Duodenal mucosa (tissue), 2 donors: ENCODE data around the gene SNAI3.

Experiments used
- H3K27ac ChIP-seq: one replicate; pipeline ENCODE4 v1.7.0; 2013; ENCODE audit warnings: low read depth, low read length
- H3K27me3 ChIP-seq, 2 donors: one replicate each; pipeline ENCODE4 v1.7.0; 2013; ENCODE audit warnings: low read length in 2 of 2, control low read depth in 1 of 2; ENCODE audit not compliant: insufficient read depth in 2 of 2, control insufficient read depth in 1 of 2
- H3K36me3 ChIP-seq, 2 donors: one replicate each; pipeline ENCODE4 v1.7.0; 2013; ENCODE audit warnings: low read length in 2 of 2, control low read depth in 1 of 2; ENCODE audit not compliant: insufficient read depth in 2 of 2, control insufficient read depth in 1 of 2
- H3K4me1 ChIP-seq, 2 donors: one replicate each; pipeline ENCODE4 v1.7.0; 2013; ENCODE audit warnings: low read length in 2 of 2, control low read depth in 1 of 2; ENCODE audit not compliant: insufficient read depth in 2 of 2, control insufficient read depth in 1 of 2
- H3K4me3 ChIP-seq, 2 donors: one replicate each; pipeline ENCODE4 v1.7.0; 2013; ENCODE audit warnings: low read length in 2 of 2, low read depth in 1 of 2
- H3K9ac ChIP-seq, 2 donors: one replicate each; pipeline ENCODE4 v1.7.0; 2013; ENCODE audit warnings: low read length in 2 of 2, low read depth in 1 of 2
- H3K9me3 ChIP-seq, 2 donors: one replicate each; pipeline ENCODE4 v1.7.0; 2013; ENCODE audit warnings: low read length in 2 of 2, control low read depth in 1 of 2; ENCODE audit not compliant: control insufficient read depth in 1 of 2

Gene SNAI3

DNA sequence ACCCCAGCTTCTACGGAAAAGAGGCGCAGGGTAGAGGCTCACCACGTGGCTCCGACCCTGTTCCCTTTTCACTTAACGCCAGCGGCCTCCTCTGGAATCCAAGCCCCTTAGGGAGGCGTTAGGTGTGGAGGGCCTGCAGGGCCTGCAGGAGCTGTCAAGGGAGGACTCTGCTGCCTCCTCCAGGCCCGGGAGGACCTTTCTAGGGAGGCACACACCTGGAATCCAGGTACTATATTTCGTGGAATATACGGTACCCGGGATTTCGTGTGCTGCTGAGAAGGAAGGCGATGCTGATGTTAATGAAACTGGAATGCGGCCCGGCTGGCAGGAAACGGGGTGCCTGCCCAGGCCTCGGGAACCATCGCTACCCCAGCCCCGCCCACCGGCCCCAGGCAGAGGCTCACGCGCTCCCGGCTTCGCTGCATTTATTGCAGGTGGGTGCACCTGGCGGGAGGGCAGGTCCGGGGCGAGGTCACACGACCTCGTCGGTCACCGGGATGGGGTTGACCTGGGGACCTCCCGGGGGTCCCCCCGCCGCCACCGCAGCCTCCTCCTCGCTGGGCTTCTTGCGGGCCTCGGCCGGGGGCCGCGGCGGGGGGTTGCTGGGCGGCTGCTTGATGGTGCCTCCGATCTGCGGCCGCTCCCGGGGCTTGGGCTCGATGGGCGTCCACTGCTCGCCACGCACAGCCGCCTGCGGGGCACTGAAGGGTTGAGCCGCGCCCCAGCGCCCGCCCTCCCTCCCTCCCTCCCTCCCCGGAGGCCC is 43.2 kb downstream of the SNAI3 start:
- no peak overlapping the region for H3K27ac ChIP-seq
- H3K9me3 ChIP-seq = no peaks in the 10 kb centered on the region
- H3K4me3 ChIP-seq = no peak overlapping the region
- H3K4me1 ChIP-seq = peaks cover 20 to 23% of the 10 kb centered on the region in 2 donors
- no peak overlapping the region for H3K9ac ChIP-seq
- H3K36me3 ChIP-seq = peaks cover 7 to 8% of the 10 kb centered on the region in 2 donors
- H3K27me3 ChIP-seq = peaks cover 21 to 30% of the 10 kb centered on the region in 2 donors

GRCh38 chr16:88640498-88641247 is 45.6 kb downstream of the SNAI3 start:
- Histone ChIP-seq H3K36me3 (peaks cover 4 to 8% of the 10 kb centered on the region in 2 donors), H3K27me3 (peaks cover 24 to 34% of the 10 kb centered on the region in 2 donors), H3K27ac (no peak overlapping the region)

GRCh38 chr16:88640039-88640495 is 46.2 kb downstream of the SNAI3 start:
- Histone ChIP-seq H3K27ac (no peak overlapping the region), H3K27me3 (peaks cover 25 to 34% of the 10 kb centered on the region in 2 donors), H3K4me1 (peaks cover 19 to 20% of the 10 kb centered on the region in 2 donors), H3K9ac (no peak overlapping the region), H3K36me3 (peaks cover 4 to 6% of the 10 kb centered on the region in 2 donors), H3K9me3 (no peaks in the 10 kb centered on the region), H3K4me3 (no peak overlapping the region)

More at GRCh38 chr16:88640498-88641247, 45.6 kb downstream of the SNAI3 start:
- H3K9me3 ChIP-seq = no peaks in the 10 kb centered on the region
- peaks cover 17 to 20% of the 10 kb centered on the region in 2 donors for H3K4me1 ChIP-seq
- H3K9ac ChIP-seq = no peak overlapping the region
- no peak overlapping the region for H3K4me3 ChIP-seq

DNA sequence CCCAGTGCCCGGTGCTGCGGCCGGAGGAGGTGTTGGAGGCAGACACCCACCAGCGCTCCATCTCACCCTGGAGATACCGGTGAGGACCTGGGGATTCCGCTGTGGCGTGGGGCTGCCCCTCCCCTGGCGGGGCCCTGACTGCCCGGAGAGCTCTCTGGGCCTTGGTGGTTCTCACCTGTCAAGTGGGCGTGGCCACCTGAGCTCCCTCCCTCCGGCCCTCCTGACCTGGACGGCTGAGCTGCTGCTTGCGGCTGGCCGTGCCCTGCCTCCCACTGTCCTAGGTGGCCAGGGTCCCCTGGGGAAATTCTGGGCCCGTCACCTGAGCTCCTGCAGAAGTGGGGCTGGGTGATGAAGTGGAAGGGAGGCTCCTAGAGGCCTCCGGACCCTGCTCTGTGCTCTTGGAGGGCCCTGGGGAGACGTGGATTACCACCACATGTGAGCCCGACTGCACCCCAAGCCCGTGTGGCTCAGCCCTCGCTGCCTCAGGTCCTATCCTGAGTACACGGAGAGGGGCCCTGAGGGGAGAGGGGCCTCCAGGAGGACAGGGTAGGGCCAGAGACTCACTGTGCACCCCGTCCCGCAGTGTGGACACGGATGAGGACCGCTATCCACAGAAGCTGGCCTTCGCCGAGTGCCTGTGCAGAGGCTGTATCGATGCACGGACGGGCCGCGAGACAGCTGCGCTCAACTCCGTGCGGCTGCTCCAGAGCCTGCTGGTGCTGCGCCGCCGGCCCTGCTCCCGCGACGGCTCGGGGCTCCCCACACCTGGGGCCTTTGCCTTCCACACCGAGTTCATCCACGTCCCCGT is 46.9 kb downstream of the SNAI3 start:
- peaks cover 25 to 34% of the 10 kb centered on the region in 2 donors for H3K27me3 ChIP-seq
- no peaks in the 10 kb centered on the region for H3K9me3 ChIP-seq
- H3K27ac ChIP-seq = no peak overlapping the region
- H3K9ac ChIP-seq = no peak overlapping the region
- H3K36me3 ChIP-seq = peaks cover 3 to 4% of the 10 kb centered on the region in 2 donors
- peaks cover 20 to 25% of the 10 kb centered on the region in 2 donors for H3K4me1 ChIP-seq
- H3K4me3 ChIP-seq = peak overlapping the region in 1 of 2 donors; percentile 9

GRCh38 chr16:88638323-88639230 is 47.7 kb downstream of the SNAI3 start, which contains the start of gene IL17C:
IL17C (plus strand) TSS chr16:88638572; CDS start chr16:88638642, 70 bp downstream.
- peaks cover 24 to 33% of the 10 kb centered on the region in 2 donors for H3K4me1 ChIP-seq
- no peak within 1 kb of the TSS for H3K4me3 ChIP-seq
- no peaks in the 10 kb centered on the region for H3K9me3 ChIP-seq
- peaks cover 25 to 34% of the 10 kb centered on the region in 2 donors for H3K27me3 ChIP-seq
- H3K36me3 ChIP-seq = peaks cover 0 to 4% of the 10 kb centered on the region in 2 donors
- H3K9ac ChIP-seq = no peak within 1 kb of the TSS
- no peak within 1 kb of the TSS for H3K27ac ChIP-seq

- peaks cover 25 to 34% of the 10 kb centered on the region in 2 donors for H3K27me3 ChIP-seq
- H3K9me3 ChIP-seq = no peaks in the 10 kb centered on the region
- H3K27ac ChIP-seq = no peak overlapping the region
- peaks cover 25 to 38% of the 10 kb centered on the region in 2 donors for H3K4me1 ChIP-seq
- no peak overlapping the region for H3K9ac ChIP-seq
- H3K4me3 ChIP-seq = no peak overlapping the region
- H3K36me3 ChIP-seq = peaks cover 0 to 7% of the 10 kb centered on the region in 2 donors
Observed at GRCh38 chr16:88636488-88637265, 49.6 kb downstream of the SNAI3 start.

GRCh38 chr16:88635671-88636319 is 50.5 kb downstream of the SNAI3 start:
- Histone ChIP-seq H3K4me1 (peaks cover 25 to 38% of the 10 kb centered on the region in 2 donors), H3K9me3 (no peaks in the 10 kb centered on the region), H3K27me3 (peaks cover 25 to 32% of the 10 kb centered on the region in 2 donors), H3K4me3 (no peak overlapping the region), H3K36me3 (peaks cover 0 to 15% of the 10 kb centered on the region in 2 donors), H3K27ac (no peak overlapping the region), H3K9ac (no peak overlapping the region)

- H3K4me1 ChIP-seq = peaks cover 25 to 38% of the 10 kb centered on the region in 2 donors
- H3K4me3 ChIP-seq = peak overlapping the region; percentile 45 to 62
- H3K27ac ChIP-seq = no peak overlapping the region
- no peaks in the 10 kb centered on the region for H3K9me3 ChIP-seq
- H3K9ac ChIP-seq = no peak overlapping the region
- peaks cover 21 to 25% of the 10 kb centered on the region in 2 donors for H3K27me3 ChIP-seq
- peaks cover 0 to 20% of the 10 kb centered on the region in 2 donors for H3K36me3 ChIP-seq
Observed at GRCh38 chr16:88634994-88635670, 51.2 kb downstream of the SNAI3 start.
